ENCODE measurements around the gene CXCR4. TPM values are rescaled to one million over a fixed set of nuclear protein-coding genes. Genes with fewer than 3 reads are reported as not detected.

The CXCR4 gene
- total RNA-seq, 1 experiment from 2014 or later: 0.79 TPM

DNA sequence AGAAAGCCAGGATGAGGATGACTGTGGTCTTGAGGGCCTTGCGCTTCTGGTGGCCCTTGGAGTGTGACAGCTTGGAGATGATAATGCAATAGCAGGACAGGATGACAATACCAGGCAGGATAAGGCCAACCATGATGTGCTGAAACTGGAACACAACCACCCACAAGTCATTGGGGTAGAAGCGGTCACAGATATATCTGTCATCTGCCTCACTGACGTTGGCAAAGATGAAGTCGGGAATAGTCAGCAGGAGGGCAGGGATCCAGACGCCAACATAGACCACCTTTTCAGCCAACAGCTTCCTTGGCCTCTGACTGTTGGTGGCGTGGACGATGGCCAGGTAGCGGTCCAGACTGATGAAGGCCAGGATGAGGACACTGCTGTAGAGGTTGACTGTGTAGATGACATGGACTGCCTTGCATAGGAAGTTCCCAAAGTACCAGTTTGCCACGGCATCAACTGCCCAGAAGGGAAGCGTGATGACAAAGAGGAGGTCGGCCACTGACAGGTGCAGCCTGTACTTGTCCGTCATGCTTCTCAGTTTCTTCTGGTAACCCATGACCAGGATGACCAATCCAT lies 2.7 kb downstream of the CXCR4 start:
- Histone ChIP-seq H3K27ac (no peak overlapping the region), H3K4me3 (no peak overlapping the region), H3K27me3 (replicated peaks) (peaks cover 51% of the 10 kb centered on the region), H3K36me3 (no peaks in the 10 kb centered on the region), H3K9me3 (replicated peaks) (0 out of 2 replicates have a peak, but pooled peaks cover 2% of the 10 kb centered on the region), H3K4me1 (replicated peaks) (peaks cover 28% of the 10 kb centered on the region)
- no peak for DNase-seq (ENCODE audit: low read depth in 1 of 2, low spot score in 2 of 2)

DNA sequence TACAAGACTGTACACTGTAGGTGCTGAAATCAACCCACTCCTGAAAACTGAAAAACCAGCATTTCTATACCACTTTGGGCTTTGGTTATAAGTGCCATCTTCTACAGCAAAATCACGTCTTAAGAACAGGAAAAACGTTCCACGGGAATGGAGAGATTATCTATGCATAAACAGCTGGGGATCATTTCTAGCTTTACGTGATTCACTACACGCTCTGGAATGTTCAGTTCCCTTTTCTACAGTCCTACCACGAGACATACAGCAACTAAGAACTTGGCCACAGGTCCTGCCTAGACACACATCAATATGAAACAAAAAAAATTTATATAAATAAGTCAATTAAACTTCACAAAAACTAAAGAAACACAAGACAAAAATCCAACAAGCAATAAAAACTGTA lies 3.6 kb downstream of the CXCR4 start:
- H3K36me3 ChIP-seq: no peaks in the 10 kb centered on the region
- 0 out of 2 replicates have a peak, but pooled peaks cover 2% of the 10 kb centered on the region for H3K9me3 ChIP-seq (replicated peaks)
- DNase-seq (ENCODE audit: low read depth in 1 of 2, low spot score in 2 of 2): no peak
- peaks cover 28% of the 10 kb centered on the region for H3K4me1 ChIP-seq (replicated peaks)
- H3K27ac ChIP-seq: no peak overlapping the region
- H3K27me3 ChIP-seq (replicated peaks): peaks cover 42% of the 10 kb centered on the region
- H3K4me3 ChIP-seq: no peak overlapping the region

DNA sequence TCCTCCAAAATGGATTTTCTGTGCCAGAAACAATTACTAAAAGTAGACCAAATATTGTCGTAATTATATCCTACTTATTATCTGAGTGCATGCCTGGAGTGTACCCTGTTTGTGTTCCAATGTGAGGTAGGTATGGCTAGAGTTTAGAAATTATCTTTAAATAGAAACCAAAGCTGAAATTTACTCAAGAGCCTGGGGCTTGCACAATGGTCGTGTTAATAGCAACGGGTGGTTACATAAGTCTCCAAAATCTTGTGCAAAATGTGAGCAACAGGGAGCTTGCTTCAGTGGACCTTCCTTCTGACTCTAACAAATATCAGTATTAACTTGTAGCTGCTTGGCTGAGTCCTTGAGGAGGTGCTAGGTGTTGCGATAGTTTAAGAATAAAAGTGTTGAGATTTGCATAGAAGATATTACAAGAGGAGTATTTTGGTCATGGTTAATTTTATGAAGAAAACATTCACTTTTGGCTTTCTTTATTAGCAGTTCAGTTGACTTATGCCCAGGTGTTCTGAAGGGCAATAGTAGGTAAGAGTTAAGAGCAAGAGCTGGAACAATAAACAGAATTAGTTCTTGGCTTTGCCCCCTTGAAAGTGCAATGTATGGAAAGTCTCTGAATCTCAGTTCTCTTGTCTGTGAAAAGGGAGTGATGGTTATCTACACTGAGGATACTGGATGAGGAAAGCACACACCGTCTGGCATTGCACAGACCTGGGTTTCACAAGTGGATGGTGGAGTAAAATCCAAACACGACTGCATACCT lies 4.6 kb downstream of the CXCR4 start:
- peaks cover 34% of the 10 kb centered on the region for H3K27me3 ChIP-seq (replicated peaks)
- 0 out of 2 replicates have a peak, but pooled peaks cover 2% of the 10 kb centered on the region for H3K9me3 ChIP-seq (replicated peaks)
- no peak for DNase-seq (ENCODE audit: low read depth in 1 of 2, low spot score in 2 of 2)
- no peak overlapping the region for H3K27ac ChIP-seq
- no peak overlapping the region for H3K4me3 ChIP-seq
- H3K4me1 ChIP-seq (replicated peaks): peaks cover 22% of the 10 kb centered on the region
- no peaks in the 10 kb centered on the region for H3K36me3 ChIP-seq

DNA sequence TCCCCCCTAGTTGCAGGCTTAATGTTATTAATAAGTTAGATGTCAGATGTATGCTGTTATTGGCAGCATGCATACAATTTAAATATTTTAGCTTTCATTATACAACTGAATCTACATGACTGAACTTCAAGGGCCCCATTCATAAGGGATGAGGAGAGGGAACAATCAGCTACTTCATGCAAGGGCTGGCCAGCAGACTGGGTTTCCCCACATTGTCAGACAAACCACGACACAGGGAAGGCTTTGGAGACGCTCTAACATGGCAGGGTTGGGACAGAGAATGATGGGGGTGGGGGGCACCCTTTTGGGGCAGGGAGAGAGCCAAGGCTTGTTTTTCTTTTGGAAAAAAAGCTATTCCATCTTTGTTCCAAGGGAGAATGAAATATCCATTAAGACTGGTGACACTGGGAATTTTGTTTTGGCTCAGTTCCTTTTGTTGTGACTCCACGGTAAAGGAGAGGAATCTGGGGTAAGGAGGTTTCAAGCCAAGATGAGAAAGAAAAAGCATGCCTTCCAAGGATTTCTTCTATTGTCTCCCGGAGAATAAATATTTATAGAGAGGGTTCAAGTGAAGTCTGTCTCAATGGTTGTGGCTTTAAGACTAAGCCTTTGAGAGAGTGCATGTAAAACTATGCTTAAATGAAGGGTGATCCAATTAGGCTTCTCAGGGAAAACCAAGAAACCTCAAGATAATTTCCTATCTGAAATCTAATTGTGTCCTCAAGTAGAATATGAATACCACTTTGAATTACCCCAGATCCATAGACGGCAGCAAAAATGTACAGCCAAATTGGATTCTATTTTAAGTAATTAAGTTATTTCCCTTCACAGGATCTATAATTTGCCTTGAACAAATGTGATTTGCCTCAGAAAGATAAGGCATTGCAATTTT lies 5.4 kb downstream of the CXCR4 start:
- H3K27ac ChIP-seq: no peak overlapping the region

DNA sequence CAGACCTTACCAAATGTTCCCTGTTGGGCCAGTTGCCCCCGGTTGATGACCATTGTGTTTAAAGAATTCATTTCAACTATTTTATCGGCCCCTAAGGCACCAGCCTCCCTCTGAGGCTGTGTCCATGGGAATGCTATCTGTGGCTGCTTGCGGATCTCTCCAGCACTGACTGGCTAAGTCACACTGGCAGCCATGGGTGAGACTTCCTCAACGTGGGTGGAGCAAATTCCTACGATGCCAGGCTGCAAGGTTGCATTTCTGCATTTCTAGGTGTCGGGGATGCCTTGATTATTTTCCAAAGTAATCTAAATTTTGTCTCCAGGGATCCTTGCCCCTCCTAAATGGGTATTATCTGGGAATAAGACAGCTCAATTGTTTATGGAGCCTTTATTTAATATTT lies 6.2 kb downstream of the CXCR4 start:
- Histone ChIP-seq H3K36me3 (no peaks in the 10 kb centered on the region), H3K27me3 (replicated peaks) (peaks cover 23% of the 10 kb centered on the region), H3K4me3 (no peak overlapping the region), H3K27ac (no peak overlapping the region), H3K4me1 (replicated peaks) (peaks cover 11% of the 10 kb centered on the region), H3K9me3 (replicated peaks) (no peaks in the 10 kb centered on the region)
- DNase-seq (ENCODE audit: low read depth in 1 of 2, low spot score in 2 of 2): no peak

More for the DNA sequence above, 5.4 kb downstream of the CXCR4 start:
- Histone ChIP-seq H3K4me1 (replicated peaks) (peaks cover 19% of the 10 kb centered on the region), H3K9me3 (replicated peaks) (0 out of 2 replicates have a peak, but pooled peaks cover 2% of the 10 kb centered on the region), H3K27me3 (replicated peaks) (peaks cover 31% of the 10 kb centered on the region), H3K36me3 (no peaks in the 10 kb centered on the region), H3K4me3 (no peak overlapping the region)
- peak in 1 of 2 experiments; percentile 48 for DNase-seq (ENCODE audit: low read depth in 1 of 2, low spot score in 2 of 2)

DNA sequence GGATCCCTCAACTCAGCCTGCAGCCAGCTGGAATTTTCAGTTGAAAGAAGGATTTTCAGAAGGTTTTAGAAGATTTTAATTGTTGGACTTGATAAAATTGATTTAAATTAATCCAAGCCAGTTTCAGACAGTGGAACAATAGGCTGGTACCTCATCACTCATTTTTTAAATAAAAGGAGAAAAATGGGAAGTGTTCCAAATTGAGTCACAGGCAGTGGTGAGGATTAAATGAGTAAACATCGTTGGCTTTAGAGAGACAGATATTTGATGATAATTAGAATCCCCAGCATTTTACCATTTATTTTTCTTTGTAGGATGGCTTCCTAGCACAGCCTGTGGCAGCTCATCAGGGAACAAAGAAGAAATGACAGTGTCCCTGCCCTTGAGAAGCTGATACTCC lies 7.4 kb downstream of the CXCR4 start:
- Histone ChIP-seq H3K27ac (no peak overlapping the region), H3K27me3 (replicated peaks) (peaks cover 14% of the 10 kb centered on the region)
- no peak for DNase-seq (ENCODE audit: low read depth in 1 of 2, low spot score in 2 of 2)

DNA sequence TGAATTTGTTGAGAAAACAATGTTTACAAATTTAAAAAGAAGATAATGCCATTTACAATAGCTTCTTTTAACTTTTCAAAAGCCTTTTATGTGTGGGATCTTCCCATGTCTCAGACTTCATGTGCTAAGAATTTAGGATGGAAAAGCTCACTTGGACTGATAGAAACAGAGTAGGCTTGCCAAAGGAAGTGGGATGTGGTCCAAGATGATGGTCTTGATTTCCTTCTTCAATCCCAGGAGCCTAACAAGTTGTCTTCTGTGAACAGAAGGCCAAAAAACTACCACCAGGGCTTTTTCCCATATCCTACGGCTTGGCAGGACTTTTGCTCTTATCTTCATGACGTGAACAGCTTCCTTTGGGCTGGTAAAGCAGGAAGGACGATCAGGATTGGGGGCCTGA lies 9.5 kb downstream of the CXCR4 start:
- H3K27ac ChIP-seq: no peak overlapping the region
- DNase-seq (ENCODE audit: low read depth in 1 of 2, low spot score in 2 of 2): no peak

More for the DNA sequence above, 7.4 kb downstream of the CXCR4 start:
- H3K36me3 ChIP-seq: no peaks in the 10 kb centered on the region
- no peaks in the 10 kb centered on the region for H3K9me3 ChIP-seq (replicated peaks)
- 0 out of 2 replicates have a peak, but pooled peaks cover 4% of the 10 kb centered on the region for H3K4me1 ChIP-seq (replicated peaks)
- H3K4me3 ChIP-seq: no peak overlapping the region

DNA sequence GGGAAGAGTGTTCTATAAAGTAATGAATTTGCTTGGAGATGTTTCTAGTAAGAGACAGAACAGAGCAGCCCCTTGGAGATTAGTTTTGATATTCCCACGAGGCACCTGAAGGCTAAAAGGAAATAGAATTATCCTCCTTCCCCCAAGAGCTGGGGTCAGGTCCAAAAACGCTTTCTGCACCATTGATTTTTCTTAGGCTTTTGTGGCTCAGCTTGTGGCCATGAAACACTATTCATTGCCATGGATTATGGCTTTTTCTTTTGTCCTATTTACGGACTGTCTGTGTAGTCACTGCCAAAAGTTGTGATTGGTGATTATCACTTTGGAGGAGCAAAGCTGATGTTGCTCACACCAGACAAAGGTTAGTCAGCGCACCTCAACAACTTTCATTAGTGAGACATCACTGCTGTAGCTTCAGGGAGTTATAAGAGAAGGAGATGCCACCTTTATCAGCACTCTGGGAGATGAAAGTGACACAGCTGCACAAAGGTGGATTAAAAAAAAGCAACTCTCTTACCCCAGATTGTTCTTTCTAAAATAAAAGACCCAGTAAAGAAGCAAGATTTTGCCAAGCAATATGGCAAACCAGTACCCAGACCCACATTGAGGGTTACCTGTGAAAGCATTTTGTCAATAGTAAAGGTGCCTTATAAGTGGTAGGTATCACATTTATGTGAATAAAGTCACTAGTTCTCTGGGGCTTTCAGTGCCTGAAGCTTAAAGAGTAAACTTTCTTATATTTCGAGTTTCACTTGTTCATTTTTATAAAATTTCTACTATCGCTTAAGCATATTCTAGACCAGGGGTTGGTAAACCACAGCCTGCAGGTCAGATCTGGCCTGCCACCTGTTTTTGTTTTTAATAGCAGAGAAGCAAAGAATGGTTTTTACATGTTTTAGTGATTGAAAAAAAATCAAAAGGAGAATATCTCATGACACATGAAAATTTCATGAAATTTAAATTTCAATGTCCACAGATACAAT lies 10.6 kb downstream of the CXCR4 start:
- no peak for DNase-seq (ENCODE audit: low read depth in 1 of 2, low spot score in 2 of 2)
- Histone ChIP-seq H3K4me1 (replicated peaks) (0 out of 2 replicates have a peak, but pooled peaks cover 2% of the 10 kb centered on the region), H3K36me3 (no peaks in the 10 kb centered on the region), H3K4me3 (no peak overlapping the region), H3K27me3 (replicated peaks) (no peaks in the 10 kb centered on the region), H3K27ac (no peak overlapping the region), H3K9me3 (replicated peaks) (no peaks in the 10 kb centered on the region)

More for the DNA sequence above, 9.5 kb downstream of the CXCR4 start:
- Histone ChIP-seq H3K4me3 (no peak overlapping the region), H3K36me3 (no peaks in the 10 kb centered on the region), H3K9me3 (replicated peaks) (no peaks in the 10 kb centered on the region), H3K27me3 (replicated peaks) (no peaks in the 10 kb centered on the region), H3K4me1 (replicated peaks) (0 out of 2 replicates have a peak, but pooled peaks cover 4% of the 10 kb centered on the region)

DNA sequence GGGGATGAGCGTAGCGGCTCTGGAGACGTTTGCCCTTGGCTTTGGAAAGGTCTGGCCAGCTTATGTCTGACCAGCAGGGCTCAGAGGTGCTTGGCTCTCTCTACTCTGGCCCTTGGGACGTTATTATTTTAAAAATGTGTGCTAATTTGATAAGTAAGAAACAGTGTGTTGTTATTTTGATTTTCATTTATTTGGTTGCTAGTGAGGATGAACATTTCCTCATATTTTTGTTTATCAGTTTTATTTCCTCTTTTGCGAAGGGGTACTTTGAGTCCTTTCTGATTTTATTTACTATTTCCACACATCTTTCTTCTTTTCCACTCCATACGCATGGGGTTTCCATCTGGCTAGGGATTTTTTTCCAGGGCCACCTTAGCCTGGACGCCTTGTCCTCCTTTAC lies 11.4 kb downstream of the CXCR4 start:
- no peaks in the 10 kb centered on the region for H3K4me1 ChIP-seq (replicated peaks)
- no peak overlapping the region for H3K27ac ChIP-seq
- H3K27me3 ChIP-seq (replicated peaks): no peaks in the 10 kb centered on the region
- no peak for DNase-seq (ENCODE audit: low read depth in 1 of 2, low spot score in 2 of 2)
- H3K9me3 ChIP-seq (replicated peaks): no peaks in the 10 kb centered on the region
- no peak overlapping the region for H3K4me3 ChIP-seq
- H3K36me3 ChIP-seq: no peaks in the 10 kb centered on the region

DNA sequence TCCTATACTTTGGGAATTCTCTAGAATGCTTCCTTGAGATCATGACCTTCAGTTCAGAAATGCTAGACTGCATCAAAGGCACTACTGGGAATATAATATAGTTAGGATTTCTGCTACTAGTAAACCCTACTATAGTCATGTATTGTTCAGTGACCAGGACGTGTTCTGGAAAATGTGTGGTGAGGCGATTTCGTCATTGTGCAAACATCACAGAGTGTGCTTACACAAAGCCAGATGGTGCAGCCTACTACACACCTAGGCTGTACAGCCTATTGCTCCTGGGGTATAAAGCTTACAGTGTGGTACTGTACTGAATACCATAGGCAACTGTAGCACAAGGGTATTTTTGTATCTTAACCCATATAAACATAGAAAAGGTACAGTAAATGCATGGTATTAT lies 13.0 kb downstream of the CXCR4 start:
- Histone ChIP-seq H3K4me3 (no peak overlapping the region), H3K27me3 (replicated peaks) (no peaks in the 10 kb centered on the region), H3K27ac (no peak overlapping the region), H3K9me3 (replicated peaks) (no peaks in the 10 kb centered on the region), H3K36me3 (no peaks in the 10 kb centered on the region), H3K4me1 (replicated peaks) (no peaks in the 10 kb centered on the region)
- DNase-seq (ENCODE audit: low read depth in 1 of 2, low spot score in 2 of 2): no peak

DNA sequence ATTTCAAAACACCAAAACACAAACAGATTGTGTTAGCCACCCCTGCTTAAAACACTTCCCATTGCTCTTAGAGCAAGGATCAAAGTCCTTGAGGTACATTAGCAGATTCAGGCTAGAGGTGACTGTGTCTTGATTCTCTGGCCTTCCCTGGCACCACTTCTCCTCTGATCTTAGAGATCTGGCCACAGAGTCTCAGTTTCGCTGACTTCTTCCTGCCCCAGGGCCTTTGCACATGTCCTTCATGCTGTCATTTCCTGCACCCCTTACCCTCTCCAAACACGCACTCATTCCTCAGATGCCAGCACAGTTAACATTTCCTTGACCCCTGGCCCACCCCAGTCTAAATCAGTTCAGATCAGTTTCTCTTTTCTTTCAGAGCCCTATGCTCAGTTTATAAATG lies 16.9 kb downstream of the CXCR4 start:
- H3K36me3 ChIP-seq: no peaks in the 10 kb centered on the region

DNA sequence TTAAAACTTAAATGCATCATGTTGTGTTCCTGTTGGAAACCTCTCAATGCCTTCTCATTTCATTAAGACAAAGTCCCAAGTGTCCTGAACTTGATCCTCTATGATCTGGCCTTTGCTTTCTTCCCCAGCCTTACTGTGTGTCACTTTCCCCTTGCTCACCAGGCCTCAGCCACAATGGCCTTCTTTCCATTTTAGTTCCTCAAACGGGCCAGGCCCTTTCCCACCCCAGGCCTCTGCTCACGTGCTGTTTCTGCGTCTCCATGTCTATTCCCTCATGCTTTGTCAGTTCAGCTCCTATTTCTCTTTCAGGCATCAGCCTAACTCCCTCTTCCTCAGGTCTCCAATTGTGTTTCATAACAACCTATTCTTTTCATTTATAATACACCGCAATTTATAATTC lies 19.5 kb downstream of the CXCR4 start:
- H3K36me3 ChIP-seq: no peaks in the 10 kb centered on the region
- H3K4me1 ChIP-seq (replicated peaks): no peaks in the 10 kb centered on the region
- H3K27ac ChIP-seq: no peak overlapping the region
- no peak overlapping the region for H3K4me3 ChIP-seq
- H3K27me3 ChIP-seq (replicated peaks): no peaks in the 10 kb centered on the region
- no peak for DNase-seq (ENCODE audit: low read depth in 1 of 2, low spot score in 2 of 2)
- H3K9me3 ChIP-seq (replicated peaks): no peaks in the 10 kb centered on the region

More for the DNA sequence above, 16.9 kb downstream of the CXCR4 start:
- H3K27ac ChIP-seq: no peak overlapping the region
- no peaks in the 10 kb centered on the region for H3K4me1 ChIP-seq (replicated peaks)
- H3K9me3 ChIP-seq (replicated peaks): no peaks in the 10 kb centered on the region
- H3K4me3 ChIP-seq: no peak overlapping the region
- no peak for DNase-seq (ENCODE audit: low read depth in 1 of 2, low spot score in 2 of 2)
- no peaks in the 10 kb centered on the region for H3K27me3 ChIP-seq (replicated peaks)

DNA sequence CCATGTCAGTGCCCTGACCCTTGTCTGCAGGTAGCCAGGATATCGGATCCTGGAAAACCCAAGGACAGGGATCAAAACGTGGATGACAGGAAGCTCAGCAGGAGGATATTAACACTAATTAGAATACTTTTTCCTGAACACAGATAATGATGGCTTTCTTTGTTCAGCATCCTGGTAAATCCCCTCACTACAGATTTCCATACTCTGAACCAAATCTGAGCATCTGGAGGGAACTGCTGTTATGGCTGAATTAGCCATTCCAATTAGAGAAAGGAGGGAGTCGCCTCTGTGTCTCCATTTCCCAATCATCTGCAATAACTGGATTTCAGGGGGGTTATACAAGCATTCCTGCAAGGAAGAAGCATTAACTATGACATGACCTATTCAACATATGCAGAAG lies 24.4 kb downstream of the CXCR4 start:
- DNase-seq (ENCODE audit: low read depth in 1 of 2, low spot score in 2 of 2): no peak
- no peaks in the 10 kb centered on the region for H3K36me3 ChIP-seq
- H3K9me3 ChIP-seq (replicated peaks): no peaks in the 10 kb centered on the region
- H3K4me1 ChIP-seq (replicated peaks): no peaks in the 10 kb centered on the region
- no peak overlapping the region for H3K4me3 ChIP-seq
- H3K27ac ChIP-seq: no peak overlapping the region
- no peaks in the 10 kb centered on the region for H3K27me3 ChIP-seq (replicated peaks)

All from SJSA1 (cell line).